Psoas muscle (tissue), 8 donors: Measurements from ENCODE around the gene KRT26. TPM values are rescaled to one million over a fixed set of nuclear protein-coding genes. Genes with fewer than 3 reads are reported as not detected.

Source experiments
- ATAC-seq, 4 donors: fragments of 200-7000 bp; cut with Tn5 transposase; one replicate each; pipeline ENCODE4 v1.9.1; 2020; ENCODE audit warnings: moderate library complexity in 3 of 4, mild to moderate bottlenecking in 2 of 4
- DNase-seq, 2 donors: peaks; one replicate each; pipeline ENCODE4 v3.0.0-alpha.2; 2020
- H3K27ac ChIP-seq: fragments of 200-600 bp; one replicate; pipeline ENCODE4 v1.8.0; 2022
- H3K27me3 ChIP-seq, 3 donors: fragments of 200-600 bp in 1 of 3; one replicate each; pipeline versions ENCODE4 v1.6.1 to v1.8.0; 2013 to 2022; ENCODE audit warnings: low read length in 2 of 3, mild to moderate bottlenecking in 2 of 3, moderate library complexity in 1 of 3; ENCODE audit not compliant: insufficient read depth in 3 of 3
- H3K36me3 ChIP-seq, 2 donors: fragments of 200-600 bp in 1 of 2; one replicate each; pipeline versions ENCODE4 v1.6.1 to v1.8.0; 2013 to 2022; ENCODE audit warnings: low read depth in 1 of 2, mild to moderate bottlenecking in 1 of 2, moderate library complexity in 1 of 2; ENCODE audit not compliant: insufficient read depth in 1 of 2
- H3K4me1 ChIP-seq: fragments of 200-600 bp; one replicate; pipeline ENCODE4 v1.8.0; 2022
- H3K4me3 ChIP-seq: fragments of 200-600 bp; one replicate; pipeline ENCODE4 v1.8.0; 2022; ENCODE audit warnings: mild to moderate bottlenecking
- H3K9me3 ChIP-seq: fragments of 200-600 bp; one replicate; pipeline ENCODE4 v1.8.0; 2022
- WGBS, 3 donors: extraction: QIAGEN DNeasy Blood & Tissue Kit; methylation state at CpG; one replicate each; pipeline versions ENCODE4 v1.1.6 to v1.1.7; 2013; 5-methylcytosine and 5-hydroxymethylcytosine counted together
- intact Hi-C, 2 donors: fragments of 100-400 bp; cut with DNase I; formaldehyde crosslinking; loops; one replicate each; pipeline versions ENCODE4 v1.11.0 to v1.14.2; 2022
- polyA plus RNA-seq, 3 donors: library from polyadenylated mRNA; stranded (reverse); fragments of 200-250 nt; gene quantifications; one replicate each; pipeline ENCODE4 v1.2.3, GENCODE V29; 2013
- total RNA-seq, 4 donors: library from RNA; stranded (reverse); fragmentation: NEBNext Ultra II Directional in 2 of 4; extraction: Animal tissue kit (Norgen Biotek cat#: 25700) in 2 of 4; gene quantifications; one replicate each; pipeline versions ENCODE4 v1.2.1 to v1.2.4, GENCODE V29; 2021 to 2023
- TF ChIP-seq, protein P1 (sequence below): fragments of 200-600 bp; IDR thresholded peaks from one replicate; pipeline ENCODE4 v1.8.0; 2022; ENCODE audit warnings: antibody characterized with exemption
- donor health status: healthy with polysubstance abuse.
- donor health status: DM: no; HTN: no; CAD: no; lungs with moderate emphysema.
- donor health status: Bipolar disorder and iron deficiency.
- donor health status: healthy.
- donor health status: DM: yes; HTN: yes; CAD: no.
- donor health status: DM: no; HTN: no; CAD: no.
- donor health status: DM: no; HTN: no; CAD: no.
- donor health status: DM: yes; HTN: yes; CAD: no.

Gene KRT26
- total and polyA plus RNA-seq, 7 donors = not detected

GRCh38 chr17:40794466-40794865 lies 22.5 kb upstream of the KRT26 start:
- Histone ChIP-seq H3K27ac (no peak overlapping the region), H3K27me3 (peaks cover 0 to 3% (median 0%) of the 10 kb centered on the region in 3 donors), H3K36me3 (no peaks in the 10 kb centered on the region), H3K4me3 (no peak overlapping the region), H3K9me3 (no peaks in the 10 kb centered on the region), H3K4me1 (no peaks in the 10 kb centered on the region)
- 87 to 92% (median 91%) methylated on average over 2 of the region's 2 CpGs for WGBS, 3 donors
- intact Hi-C loops = loop anchor here (5.0 to 10.0 kb wide), 2 partner anchors 170 to 172 kb away; no protein-coding TSS in a partner anchor
- DNase-seq (no peak), ATAC-seq (no peak)
- TF ChIP-seq, protein P1, sequence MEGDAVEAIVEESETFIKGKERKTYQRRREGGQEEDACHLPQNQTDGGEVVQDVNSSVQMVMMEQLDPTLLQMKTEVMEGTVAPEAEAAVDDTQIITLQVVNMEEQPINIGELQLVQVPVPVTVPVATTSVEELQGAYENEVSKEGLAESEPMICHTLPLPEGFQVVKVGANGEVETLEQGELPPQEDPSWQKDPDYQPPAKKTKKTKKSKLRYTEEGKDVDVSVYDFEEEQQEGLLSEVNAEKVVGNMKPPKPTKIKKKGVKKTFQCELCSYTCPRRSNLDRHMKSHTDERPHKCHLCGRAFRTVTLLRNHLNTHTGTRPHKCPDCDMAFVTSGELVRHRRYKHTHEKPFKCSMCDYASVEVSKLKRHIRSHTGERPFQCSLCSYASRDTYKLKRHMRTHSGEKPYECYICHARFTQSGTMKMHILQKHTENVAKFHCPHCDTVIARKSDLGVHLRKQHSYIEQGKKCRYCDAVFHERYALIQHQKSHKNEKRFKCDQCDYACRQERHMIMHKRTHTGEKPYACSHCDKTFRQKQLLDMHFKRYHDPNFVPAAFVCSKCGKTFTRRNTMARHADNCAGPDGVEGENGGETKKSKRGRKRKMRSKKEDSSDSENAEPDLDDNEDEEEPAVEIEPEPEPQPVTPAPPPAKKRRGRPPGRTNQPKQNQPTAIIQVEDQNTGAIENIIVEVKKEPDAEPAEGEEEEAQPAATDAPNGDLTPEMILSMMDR = no peak

- H3K27me3 ChIP-seq = no peaks in the 10 kb centered on the region
- no peak overlapping the region for H3K4me3 ChIP-seq
- H3K4me1 ChIP-seq = no peaks in the 10 kb centered on the region
- 26 to 35% (median 34%) methylated on average over 10 of the region's 10 CpGs for WGBS, 3 donors
- H3K36me3 ChIP-seq = no peaks in the 10 kb centered on the region
- no peak overlapping the region for H3K27ac ChIP-seq
- TF ChIP-seq, protein P1 = no peak
- H3K9me3 ChIP-seq = no peaks in the 10 kb centered on the region
- intact Hi-C loops = loop anchor here (5.0 to 10.0 kb wide), 2 partner anchors 169 to 172 kb away; no protein-coding TSS in a partner anchor
- ATAC-seq (no peak), DNase-seq (no peak)
Observed at GRCh38 chr17:40793832-40794231, 21.8 kb upstream of the KRT26 start.

- DNase-seq (no peak), ATAC-seq (no peak)
- TF ChIP-seq, protein P1 = peak; percentile 53
- Histone ChIP-seq H3K9me3 (no peaks in the 10 kb centered on the region), H3K27ac (no peak overlapping the region), H3K4me1 (no peaks in the 10 kb centered on the region), H3K36me3 (no peaks in the 10 kb centered on the region), H3K4me3 (no peak overlapping the region), H3K27me3 (no peaks in the 10 kb centered on the region)
- intact Hi-C loops = loop anchor here (5.0 to 10.0 kb wide), 2 partner anchors 167 to 170 kb away; no protein-coding TSS in a partner anchor
- WGBS, 3 donors = 26 to 27% (median 27%) methylated on average over 6 of the region's 6 CpGs
Observed at GRCh38 chr17:40791787-40792436, 19.9 kb upstream of the KRT26 start.

- intact Hi-C loops = loop anchor here (5.0 to 10.0 kb wide), 2 partner anchors 166 to 169 kb away; no protein-coding TSS in a partner anchor
- TF ChIP-seq, protein P1 = no peak
- 71 to 82% (median 81%) methylated on average over 1 of the region's 1 CpG for WGBS, 3 donors
Observed at GRCh38 chr17:40791111-40791510, 19.1 kb upstream of the KRT26 start.

More at GRCh38 chr17:40791111-40791510, 19.1 kb upstream of the KRT26 start:
- ATAC-seq (peak in 1 of 4 donors; percentile 37), DNase-seq (no peak)
- Histone ChIP-seq H3K27me3 (no peaks in the 10 kb centered on the region), H3K9me3 (no peaks in the 10 kb centered on the region), H3K27ac (no peak overlapping the region), H3K4me3 (no peak overlapping the region), H3K4me1 (no peaks in the 10 kb centered on the region), H3K36me3 (no peaks in the 10 kb centered on the region)
